Thyroid gland (tissue), 4 donors: ENCODE measurements around the gene FRA10AC1. TPM values are rescaled to one million over a fixed set of nuclear protein-coding genes. Genes with fewer than 3 reads are reported as not detected.

Source experiments
- DNase-seq, 2 donors: peaks; one replicate each; pipeline ENCODE4 v3.0.0-alpha.2; 2019
- H3K27ac ChIP-seq, 3 donors: fragments of 200-600 bp; sonication (generic); 1 replicate in 2 of 3; 2 replicates in 1 of 3; pipeline ENCODE4 v1.5.1; 2016 to 2019; ENCODE audit warnings: mild to moderate bottlenecking in 1 of 3, moderate library complexity in 1 of 3
- H3K27me3 ChIP-seq: fragments of 200-600 bp; sonication (generic); one replicate; pipeline ENCODE4 v1.5.1; 2019
- H3K36me3 ChIP-seq, 2 donors: fragments of 200-600 bp; sonication (generic); one replicate each; pipeline ENCODE4 v1.5.1; 2016 to 2019
- H3K4me1 ChIP-seq, 2 donors: fragments of 200-600 bp; sonication (generic); one replicate each; pipeline ENCODE4 v1.5.1; 2017 to 2019
- H3K4me3 ChIP-seq, 3 donors: fragments of 200-600 bp; sonication (generic); replicated peaks in 1 of 3; 1 replicate in 2 of 3; 2 replicates in 1 of 3; pipeline ENCODE4 v1.5.1; 2016; ENCODE audit warnings: mild to moderate bottlenecking in 1 of 3
- H3K9me3 ChIP-seq: fragments of 200-600 bp; sonication (generic); one replicate; pipeline ENCODE4 v1.5.1; 2017
- CTCF ChIP-seq, 6 experiments: fragments of 200-600 bp in 3 of 6; fragments of 450-650 bp in 3 of 6; sonication (generic) in 3 of 6; IDR thresholded peaks; one replicate each; pipeline ENCODE4 v1.5.1; 2016 to 2019; ENCODE audit warnings: antibody characterized with exemption in 6 of 6, mild to moderate bottlenecking in 2 of 6, inconsistent platforms in 1 of 6, moderate library complexity in 1 of 6
- POLR2A ChIP-seq, 2 donors: fragments of 450-650 bp; IDR thresholded peaks; one replicate each; pipeline ENCODE4 v1.6.1; 2017; ENCODE audit warnings: antibody characterized with exemption in 2 of 2, mild to moderate bottlenecking in 2 of 2, moderate library complexity in 1 of 2
- WGBS, 2 donors: methylation state at CpG; one replicate each; pipeline ENCODE4 v1.1.5; 2017; 5-methylcytosine and 5-hydroxymethylcytosine counted together
- intact Hi-C: fragments of 100-400 bp; cut with DNase I; formaldehyde crosslinking; loops from one replicate; pipeline ENCODE4 v1.15.1; 2023
- total RNA-seq, 4 donors: library from RNA; depleted of rRNA; stranded (reverse); fragments of >200 nt; gene quantifications; one replicate each; pipeline ENCODE4 v1.2.3, GENCODE V29; 2016

The FRA10AC1 gene
- total RNA-seq, 4 donors from 2014 or later, result 18.6 to 293 (median 27.8) TPM

GRCh38 chr10:93673791-93674190, 28.6 kb downstream of the FRA10AC1 start:
- Histone ChIP-seq H3K9me3 (no peaks in the 10 kb centered on the region), H3K27me3 (no peaks in the 10 kb centered on the region), H3K4me1 (no peaks in the 10 kb centered on the region), H3K27ac (no peak overlapping the region), H3K36me3 (peaks cover 22% of the 10 kb centered on the region in 2 donors), H3K4me3 (no peak overlapping the region)
- 92 to 93% methylated on average over 2 of the region's 2 CpGs for WGBS, 2 donors
- DNase-seq, result no peak
- TF ChIP-seq CTCF (IDR thresholded peaks at IDR 0.05) (no peak), POLR2A (IDR thresholded peaks at IDR 0.05) (no peak)
- intact Hi-C loops, result no loop called here

GRCh38 chr10:93672890-93673289, 29.5 kb downstream of the FRA10AC1 start:
- H3K4me3 ChIP-seq, result no peak overlapping the region

GRCh38 chr10:93672022-93672678, 30.2 kb downstream of the FRA10AC1 start:
- no peak overlapping the region for H3K4me3 ChIP-seq
- H3K27me3 ChIP-seq, result no peaks in the 10 kb centered on the region
- H3K27ac ChIP-seq, result no peak overlapping the region
- peaks cover 16 to 18% of the 10 kb centered on the region in 2 donors for H3K36me3 ChIP-seq
- DNase-seq, result no peak
- no peaks in the 10 kb centered on the region for H3K4me1 ChIP-seq
- intact Hi-C loops, result no loop called here
- TF ChIP-seq CTCF (IDR thresholded peaks at IDR 0.05) (no peak), POLR2A (IDR thresholded peaks at IDR 0.05) (no peak)
- H3K9me3 ChIP-seq, result no peaks in the 10 kb centered on the region
- WGBS, 2 donors, result 95 to 97% methylated on average over 2 of the region's 2 CpGs

More at GRCh38 chr10:93672890-93673289, 29.5 kb downstream of the FRA10AC1 start:
- WGBS, 2 donors, result 93 to 98% methylated on average over 2 of the region's 2 CpGs
- no peaks in the 10 kb centered on the region for H3K27me3 ChIP-seq
- H3K9me3 ChIP-seq, result no peaks in the 10 kb centered on the region
- no peak for DNase-seq
- TF ChIP-seq POLR2A (IDR thresholded peaks at IDR 0.05) (no peak), CTCF (IDR thresholded peaks at IDR 0.05) (no peak)
- peaks cover 16 to 18% of the 10 kb centered on the region in 2 donors for H3K36me3 ChIP-seq
- H3K27ac ChIP-seq, result no peak overlapping the region
- H3K4me1 ChIP-seq, result no peaks in the 10 kb centered on the region
- intact Hi-C loops, result no loop called here

GRCh38 chr10:93671042-93671441, 31.4 kb downstream of the FRA10AC1 start:
- Histone ChIP-seq H3K27ac (no peak overlapping the region), H3K36me3 (peaks cover 11 to 16% of the 10 kb centered on the region in 2 donors), H3K27me3 (no peaks in the 10 kb centered on the region), H3K9me3 (no peaks in the 10 kb centered on the region), H3K4me3 (no peak overlapping the region), H3K4me1 (no peaks in the 10 kb centered on the region)
- no peak for DNase-seq
- WGBS, 2 donors, result 97 to 98% methylated on average over 2 of the region's 2 CpGs
- TF ChIP-seq CTCF (IDR thresholded peaks at IDR 0.05) (no peak), POLR2A (IDR thresholded peaks at IDR 0.05) (no peak)
- intact Hi-C loops, result no loop called here

GRCh38 chr10:93670372-93670771, 32.0 kb downstream of the FRA10AC1 start:
- Histone ChIP-seq H3K9me3 (no peaks in the 10 kb centered on the region), H3K36me3 (peaks cover 9 to 10% of the 10 kb centered on the region in 2 donors), H3K4me3 (no peak overlapping the region), H3K27me3 (no peaks in the 10 kb centered on the region), H3K4me1 (no peaks in the 10 kb centered on the region), H3K27ac (no peak overlapping the region)
- TF ChIP-seq POLR2A (IDR thresholded peaks at IDR 0.05) (no peak), CTCF (IDR thresholded peaks at IDR 0.05) (no peak)
- DNase-seq, result no peak
- intact Hi-C loops, result no loop called here
